T-helper 2 cell treated with Interferon-gamma antibody and Interleukin-4, amounts not matched to agents 5 μg/mL and 100 μg/mL, for 36 hours (primary cell): Measurements from ENCODE around the gene EGFL8.
"Not testable (repeated sequence)": the region's sequence is repeated elsewhere in the genome, so short reads cannot be mapped to it uniquely, and the experiment has no call there.

Source experiments
- DNase-seq: peaks from one replicate; pipeline ENCODE4 v3.0.0; 2021; ENCODE audit warnings: low spot score
- H3K27ac Mint-ChIP-seq: one replicate; pipeline ENCODE4 v1.8.0; 2021; ENCODE audit warnings: mild to moderate bottlenecking, mixed read lengths
- H3K27me3 Mint-ChIP-seq: one replicate; pipeline ENCODE4 v1.8.0; 2021; ENCODE audit warnings: low read depth, mixed read lengths
- H3K36me3 Mint-ChIP-seq: one replicate; pipeline ENCODE4 v1.8.0; 2021; ENCODE audit warnings: low read depth, mixed read lengths
- H3K4me1 Mint-ChIP-seq: one replicate; pipeline ENCODE4 v1.8.0; 2021; ENCODE audit warnings: low read depth, mixed read lengths
- H3K4me3 Mint-ChIP-seq: one replicate; pipeline ENCODE4 v1.8.0; 2022; ENCODE audit warnings: mild to moderate bottlenecking, moderate library complexity, mixed read lengths
- H3K9me3 Mint-ChIP-seq: one replicate; pipeline ENCODE4 v1.8.0; 2021; ENCODE audit warnings: mixed read lengths

Gene EGFL8

DNA sequence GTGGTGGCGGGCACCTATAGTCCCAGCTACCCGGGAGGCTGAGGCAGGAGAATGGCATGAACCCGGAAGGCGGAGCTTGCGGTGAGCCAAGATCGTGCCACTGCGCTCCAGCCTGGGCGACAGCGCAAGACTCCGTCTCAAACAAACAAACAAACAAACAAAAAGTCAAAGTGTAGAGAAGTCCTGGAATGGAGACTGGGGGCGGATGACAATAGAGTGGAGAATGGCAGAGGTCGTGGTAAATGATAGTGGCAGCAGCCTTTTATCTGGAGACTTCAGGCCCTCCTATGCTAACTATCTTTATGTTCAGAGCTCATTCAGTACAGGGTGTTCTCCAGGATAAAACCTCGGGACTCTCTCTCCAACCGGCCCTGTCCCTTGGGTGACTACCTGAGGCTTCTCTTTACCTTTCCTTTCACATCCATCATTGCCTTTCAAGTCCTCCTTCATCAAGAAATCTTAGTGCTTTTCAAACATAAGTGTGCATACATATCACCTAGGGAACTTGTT, 32.9 kb upstream of the EGFL8 start:
- Mint-ChIP-seq H3K9me3 (no peaks in the 10 kb centered on the region), H3K4me1 (peaks cover 25% of the 10 kb centered on the region), H3K27ac (peak overlapping the region; percentile 31), H3K4me3 (peak overlapping the region; percentile 30), H3K36me3 (peaks cover 9% of the 10 kb centered on the region), H3K27me3 (peaks cover 10% of the 10 kb centered on the region)
- no peak for DNase-seq

DNA sequence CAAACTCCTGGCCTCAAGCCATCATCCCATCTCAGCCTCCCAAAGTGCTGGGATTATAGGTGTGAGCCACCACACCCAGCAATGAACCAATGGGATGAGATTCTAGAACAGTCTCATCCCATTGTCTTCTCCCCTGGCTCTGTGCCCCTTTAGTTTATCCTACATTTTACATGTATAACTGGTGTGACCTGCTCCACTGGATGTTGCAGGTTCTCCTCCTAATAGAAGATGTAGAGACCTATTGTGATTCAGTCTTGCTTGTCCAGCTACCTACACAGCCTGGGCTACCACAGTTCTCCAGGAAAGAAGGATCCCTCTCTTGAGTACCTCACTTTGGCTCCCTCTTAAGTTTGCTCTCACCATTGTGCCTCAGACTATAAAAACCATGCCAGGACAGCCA, 32.3 kb upstream of the EGFL8 start:
- H3K4me1 Mint-ChIP-seq = peaks cover 19% of the 10 kb centered on the region
- H3K27me3 Mint-ChIP-seq = peaks cover 10% of the 10 kb centered on the region
- no peaks in the 10 kb centered on the region for H3K9me3 Mint-ChIP-seq
- no peak overlapping the region for H3K4me3 Mint-ChIP-seq
- DNase-seq = no peak
- H3K36me3 Mint-ChIP-seq = peaks cover 4% of the 10 kb centered on the region
- H3K27ac Mint-ChIP-seq = no peak overlapping the region

DNA sequence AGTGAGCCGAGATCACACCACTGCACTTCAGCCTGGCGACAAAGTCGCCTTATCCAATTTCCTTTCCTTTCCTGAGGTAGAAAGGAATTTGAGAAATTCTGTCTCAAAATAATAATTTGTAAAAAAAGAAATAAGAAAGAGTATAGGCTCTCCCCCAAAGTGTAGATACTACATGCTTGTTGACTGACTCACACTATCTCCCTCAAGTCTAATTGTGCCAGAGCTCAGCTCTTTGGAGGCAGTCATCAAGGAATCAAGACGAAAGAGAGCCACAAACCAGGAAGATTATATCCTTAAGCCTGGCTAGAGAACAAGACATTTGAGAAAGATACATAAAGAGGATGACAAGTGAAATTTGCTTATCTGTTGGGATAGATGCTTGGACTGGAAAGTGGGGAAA, 30.6 kb upstream of the EGFL8 start:
- Mint-ChIP-seq H3K27ac (no peak overlapping the region), H3K4me3 (no peak overlapping the region), H3K36me3 (no peaks in the 10 kb centered on the region), H3K27me3 (peaks cover 10% of the 10 kb centered on the region), H3K9me3 (no peaks in the 10 kb centered on the region), H3K4me1 (peaks cover 10% of the 10 kb centered on the region)
- DNase-seq = no peak

DNA sequence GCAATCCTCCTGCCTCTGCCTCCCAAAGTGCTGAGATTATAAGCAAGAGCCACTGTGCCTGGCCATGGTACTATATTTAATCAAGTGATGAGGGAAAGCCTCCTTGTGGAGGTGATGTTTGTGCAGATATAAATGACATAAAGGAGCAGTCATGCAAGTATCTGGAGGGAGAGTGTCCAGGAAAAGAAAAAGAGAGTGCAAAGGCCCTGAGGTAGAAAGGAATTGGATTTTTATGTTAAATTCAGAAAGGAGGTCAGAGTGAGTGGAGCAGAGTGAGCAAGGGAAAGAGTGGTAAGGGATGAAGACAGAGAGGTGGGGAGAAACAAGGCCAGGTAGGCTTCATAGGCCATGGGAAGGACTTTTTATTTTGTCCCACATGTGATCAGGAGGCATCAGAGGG, 26.9 kb upstream of the EGFL8 start:
- peaks cover 14% of the 10 kb centered on the region for H3K27me3 Mint-ChIP-seq
- no peak for DNase-seq
- no peak overlapping the region for H3K27ac Mint-ChIP-seq
- no peak overlapping the region for H3K4me3 Mint-ChIP-seq
- H3K4me1 Mint-ChIP-seq = no peaks in the 10 kb centered on the region
- H3K36me3 Mint-ChIP-seq = no peaks in the 10 kb centered on the region
- no peaks in the 10 kb centered on the region for H3K9me3 Mint-ChIP-seq

DNA sequence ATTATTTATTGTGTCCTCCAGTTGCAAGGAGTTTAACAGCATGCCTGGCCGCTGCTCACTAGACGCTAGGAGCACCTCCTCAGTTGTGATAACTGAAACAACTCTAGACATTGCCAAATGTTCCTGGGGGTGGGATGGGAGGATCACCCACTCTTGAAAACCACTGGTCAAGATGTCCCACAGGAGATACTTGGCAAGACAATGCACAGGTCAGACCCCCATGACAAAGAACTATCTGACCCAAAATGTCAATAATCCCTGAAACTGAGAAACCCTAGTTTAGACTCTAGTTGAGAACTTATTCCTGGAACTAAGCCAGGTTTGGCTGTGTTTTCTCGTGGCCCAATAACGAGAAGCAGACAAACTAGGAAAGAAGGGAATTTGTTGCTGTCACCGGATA, 24.8 kb upstream of the EGFL8 start:
- Mint-ChIP-seq H3K9me3 (no peaks in the 10 kb centered on the region), H3K36me3 (no peaks in the 10 kb centered on the region), H3K27ac (no peak overlapping the region), H3K27me3 (peaks cover 12% of the 10 kb centered on the region), H3K4me3 (no peak overlapping the region), H3K4me1 (no peaks in the 10 kb centered on the region)
- no peak for DNase-seq

DNA sequence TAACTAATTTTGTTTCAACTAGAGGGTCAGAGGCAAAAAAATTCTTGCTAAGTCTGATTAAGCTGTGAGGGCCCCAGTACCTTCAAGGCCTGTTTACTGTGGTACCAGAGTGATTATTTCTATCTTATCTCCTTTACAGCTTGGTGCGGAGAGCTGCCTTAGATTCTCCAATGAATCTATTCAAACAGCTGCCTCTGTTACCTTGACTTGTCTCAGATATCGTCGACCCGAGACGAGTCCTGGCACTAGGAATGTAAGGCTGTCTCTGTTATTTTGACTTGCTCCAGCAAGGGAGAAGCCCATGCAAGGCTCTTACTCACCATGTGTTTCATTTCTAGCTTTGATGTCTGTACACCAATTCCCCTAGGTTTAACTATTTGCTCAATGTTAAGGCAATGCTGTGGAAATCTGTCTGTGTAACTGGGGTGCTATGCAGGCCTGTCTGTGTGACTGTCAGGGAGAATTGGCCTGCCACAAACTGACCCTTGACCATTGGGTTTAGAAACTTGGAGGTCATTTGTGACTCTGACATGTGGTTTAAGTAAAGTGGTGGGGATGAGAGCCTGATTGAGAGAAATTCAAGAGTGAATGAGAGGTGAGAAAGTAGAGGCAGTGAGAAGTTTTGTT, 23.9 kb upstream of the EGFL8 start:
- DNase-seq = no peak
- Mint-ChIP-seq H3K9me3 (no peaks in the 10 kb centered on the region), H3K4me1 (no peaks in the 10 kb centered on the region), H3K36me3 (no peaks in the 10 kb centered on the region), H3K27me3 (peaks cover 11% of the 10 kb centered on the region), H3K4me3 (no peak overlapping the region), H3K27ac (no peak overlapping the region)

DNA sequence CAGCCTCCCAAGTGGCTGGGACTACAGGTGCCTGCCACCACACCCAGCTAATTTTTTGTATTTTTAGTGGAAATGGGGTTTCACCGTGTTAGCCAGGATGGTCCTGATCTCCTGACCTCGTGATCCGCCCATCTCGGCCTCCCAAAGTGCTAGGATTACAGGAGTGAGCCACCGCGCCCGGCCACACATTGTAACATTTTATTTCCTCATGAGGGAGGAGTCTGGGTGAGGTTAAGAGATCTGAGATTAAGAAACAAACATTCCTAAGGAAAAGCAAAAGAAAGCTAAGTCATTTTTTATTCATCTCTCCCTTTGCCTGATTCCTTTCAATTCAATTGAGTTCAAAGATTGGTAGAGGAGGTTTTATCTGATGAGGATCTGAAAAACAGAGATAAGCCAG, 20.2 kb upstream of the EGFL8 start:
- not testable (repeated sequence) for H3K27ac Mint-ChIP-seq, H3K9me3 Mint-ChIP-seq, H3K4me3 Mint-ChIP-seq, H3K36me3 Mint-ChIP-seq, DNase-seq
- Mint-ChIP-seq H3K4me1 (peaks cover 11% of the 10 kb centered on the region), H3K27me3 (peaks cover 47% of the 10 kb centered on the region)

DNA sequence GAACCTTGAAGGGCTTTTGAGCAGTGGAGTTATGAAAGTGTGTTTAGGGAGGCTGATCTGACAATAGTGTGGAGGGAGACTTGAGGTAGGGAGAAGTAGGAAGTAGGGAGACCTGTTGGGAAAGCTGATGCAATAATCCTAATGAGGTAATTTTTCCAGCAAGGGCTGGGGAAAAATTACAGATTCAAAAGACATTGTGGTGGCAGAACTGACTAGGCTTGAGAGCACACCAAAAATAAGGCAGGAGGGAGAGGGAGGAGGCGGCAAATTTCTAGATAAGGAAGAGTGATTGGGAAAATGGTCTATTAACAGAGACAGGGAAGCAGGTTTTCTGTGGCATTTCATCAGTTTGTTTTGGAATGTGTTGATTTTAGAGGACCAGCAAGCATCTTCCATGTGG, 18.1 kb upstream of the EGFL8 start:
- Mint-ChIP-seq H3K9me3 (no peaks in the 10 kb centered on the region), H3K27ac (no peak overlapping the region), H3K4me1 (peaks cover 12% of the 10 kb centered on the region), H3K27me3 (peaks cover 58% of the 10 kb centered on the region), H3K36me3 (no peaks in the 10 kb centered on the region), H3K4me3 (no peak overlapping the region)
- no peak for DNase-seq

DNA sequence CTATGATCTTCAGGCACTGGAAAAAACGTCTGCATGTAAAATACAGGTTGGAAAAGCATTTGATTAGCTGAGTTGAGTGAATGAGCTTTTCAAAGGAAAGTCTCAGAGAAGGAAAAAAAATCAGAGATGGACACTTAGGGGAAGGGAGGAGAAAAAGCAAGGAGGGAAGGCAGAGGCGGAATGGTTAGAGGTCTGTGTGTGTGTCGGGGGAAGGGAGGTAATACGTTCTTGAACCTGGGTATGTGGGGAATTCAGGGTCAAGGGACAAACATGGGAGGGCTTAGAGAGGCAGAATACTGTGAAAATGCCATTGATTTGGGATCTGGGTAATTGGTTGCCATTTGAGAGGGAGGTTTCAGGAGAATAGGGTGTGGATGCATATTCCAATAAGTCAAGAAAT, 17.7 kb upstream of the EGFL8 start:
- peaks cover 13% of the 10 kb centered on the region for H3K4me1 Mint-ChIP-seq
- H3K36me3 Mint-ChIP-seq = no peaks in the 10 kb centered on the region
- H3K9me3 Mint-ChIP-seq = no peaks in the 10 kb centered on the region
- H3K27ac Mint-ChIP-seq = no peak overlapping the region
- peaks cover 59% of the 10 kb centered on the region for H3K27me3 Mint-ChIP-seq
- H3K4me3 Mint-ChIP-seq = no peak overlapping the region
- no peak for DNase-seq

DNA sequence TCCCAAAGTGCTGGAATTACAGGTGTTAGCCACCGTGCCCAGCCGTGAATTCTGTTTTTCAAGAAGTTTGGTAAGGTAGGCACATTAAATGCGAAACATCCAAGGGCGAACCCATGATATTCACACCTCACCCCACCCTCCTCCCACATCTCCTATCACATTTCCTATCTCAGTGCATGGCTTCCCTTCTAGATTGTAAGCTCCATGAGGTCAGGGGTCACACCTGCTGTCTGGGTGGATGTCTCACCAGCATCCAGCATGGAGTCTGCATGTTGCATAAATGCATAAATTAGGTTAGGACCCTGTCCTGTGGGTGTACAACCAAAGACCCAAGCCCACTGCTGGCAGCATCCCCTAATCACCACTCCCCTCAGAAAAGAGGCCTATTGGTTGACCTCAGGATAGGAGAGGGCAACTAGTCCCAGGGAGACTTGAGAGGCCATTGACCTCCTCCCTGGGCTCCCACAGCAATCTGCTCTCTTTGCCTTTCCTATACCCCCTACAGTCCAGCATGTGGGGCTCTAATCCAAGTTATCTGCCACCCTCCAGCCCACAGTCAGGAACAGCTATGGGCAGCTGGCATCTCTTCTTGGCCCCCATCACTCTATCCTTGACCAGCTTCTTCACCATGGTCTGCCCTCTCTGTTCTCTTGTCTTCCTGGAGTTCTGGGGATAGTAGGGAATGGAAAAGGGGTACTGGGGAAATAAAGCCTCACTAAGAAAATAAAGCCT, 16.8 kb upstream of the EGFL8 start:
- H3K27ac Mint-ChIP-seq = no peak overlapping the region
- H3K27me3 Mint-ChIP-seq = peaks cover 60% of the 10 kb centered on the region
- H3K36me3 Mint-ChIP-seq = no peaks in the 10 kb centered on the region
- H3K4me3 Mint-ChIP-seq = no peak overlapping the region
- DNase-seq = no peak
- no peaks in the 10 kb centered on the region for H3K9me3 Mint-ChIP-seq
- H3K4me1 Mint-ChIP-seq = peaks cover 13% of the 10 kb centered on the region

DNA sequence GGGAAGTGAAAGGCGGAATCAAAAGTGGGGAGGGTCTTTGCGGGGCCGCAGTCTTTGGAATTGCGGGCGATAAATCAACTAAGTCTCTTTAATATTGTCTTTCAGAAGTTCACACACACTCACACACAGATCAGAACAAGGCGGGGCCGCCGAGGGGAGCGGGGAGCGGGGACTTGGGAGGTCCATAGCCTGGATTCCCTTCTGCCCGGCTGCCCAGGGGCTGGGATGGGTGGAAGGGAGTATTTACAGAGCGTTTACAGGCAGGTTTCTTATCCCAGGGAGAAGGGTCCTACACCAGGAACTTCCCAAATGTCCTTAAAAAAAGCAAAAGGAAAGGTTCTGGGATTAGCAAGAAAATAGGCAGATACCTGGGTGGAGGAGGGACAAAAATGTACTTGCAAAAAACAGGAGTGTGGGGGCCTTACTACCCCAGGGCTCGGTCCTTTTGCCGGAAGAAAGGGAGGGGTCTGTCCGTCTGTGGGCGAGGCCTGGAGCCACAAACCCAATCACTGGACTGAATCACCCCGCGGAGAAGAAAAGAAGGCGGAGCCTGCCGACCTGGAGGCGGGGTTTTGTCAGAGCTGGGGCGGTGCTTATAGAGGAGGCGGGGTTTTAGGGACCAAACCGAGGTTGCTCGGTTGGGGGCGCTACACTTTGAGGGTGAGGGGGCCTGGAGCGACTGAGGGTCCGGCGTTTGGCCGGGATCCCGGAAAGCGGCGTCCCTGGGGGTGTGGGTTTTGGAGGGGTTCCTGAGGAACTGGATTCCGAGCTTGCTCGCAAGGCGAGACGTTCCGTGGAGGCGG, 15.9 kb upstream of the EGFL8 start:
- Mint-ChIP-seq H3K27me3 (peaks cover 69% of the 10 kb centered on the region), H3K4me1 (peaks cover 19% of the 10 kb centered on the region), H3K36me3 (no peaks in the 10 kb centered on the region), H3K4me3 (peak overlapping the region; percentile 79), H3K27ac (peak overlapping the region; percentile 29), H3K9me3 (no peaks in the 10 kb centered on the region)
- peak; percentile 63 for DNase-seq

DNA sequence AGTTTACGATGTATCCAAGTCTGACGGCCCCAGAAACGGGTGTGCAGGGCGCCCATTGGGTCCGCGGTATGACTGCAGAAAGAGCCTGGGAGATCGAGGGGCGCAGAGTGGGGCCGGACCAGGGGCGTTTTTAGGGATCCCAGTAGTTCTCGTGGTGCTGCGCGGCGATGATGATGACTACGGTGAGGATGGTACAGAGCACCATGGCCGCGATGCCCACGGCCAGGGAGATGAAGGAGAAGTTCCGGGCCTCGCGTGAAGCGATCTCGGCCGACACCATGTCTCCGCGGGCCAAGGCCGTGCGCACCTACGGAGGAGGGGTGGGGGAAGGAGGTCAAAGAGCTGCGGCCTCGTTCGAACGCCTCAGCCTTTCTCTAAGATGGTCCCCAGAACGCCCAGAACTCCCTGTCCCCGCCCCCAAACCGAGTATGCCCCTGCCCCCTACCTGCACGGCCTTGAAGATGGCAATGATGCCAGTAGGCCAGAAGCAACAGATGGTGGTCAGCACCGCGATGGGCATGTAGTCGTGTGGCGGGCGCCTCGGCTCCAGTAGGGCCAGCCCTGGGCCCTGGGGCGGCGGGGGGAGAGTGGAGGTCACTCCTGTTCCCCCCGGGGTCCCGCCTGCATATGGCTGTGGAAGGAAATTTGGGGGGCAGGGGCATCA, 15.2 kb upstream of the EGFL8 start:
- Mint-ChIP-seq H3K27ac (peak overlapping the region; percentile 29), H3K4me1 (peaks cover 21% of the 10 kb centered on the region), H3K4me3 (peak overlapping the region; percentile 79), H3K27me3 (peaks cover 70% of the 10 kb centered on the region), H3K36me3 (no peaks in the 10 kb centered on the region), H3K9me3 (no peaks in the 10 kb centered on the region)
- no peak for DNase-seq

DNA sequence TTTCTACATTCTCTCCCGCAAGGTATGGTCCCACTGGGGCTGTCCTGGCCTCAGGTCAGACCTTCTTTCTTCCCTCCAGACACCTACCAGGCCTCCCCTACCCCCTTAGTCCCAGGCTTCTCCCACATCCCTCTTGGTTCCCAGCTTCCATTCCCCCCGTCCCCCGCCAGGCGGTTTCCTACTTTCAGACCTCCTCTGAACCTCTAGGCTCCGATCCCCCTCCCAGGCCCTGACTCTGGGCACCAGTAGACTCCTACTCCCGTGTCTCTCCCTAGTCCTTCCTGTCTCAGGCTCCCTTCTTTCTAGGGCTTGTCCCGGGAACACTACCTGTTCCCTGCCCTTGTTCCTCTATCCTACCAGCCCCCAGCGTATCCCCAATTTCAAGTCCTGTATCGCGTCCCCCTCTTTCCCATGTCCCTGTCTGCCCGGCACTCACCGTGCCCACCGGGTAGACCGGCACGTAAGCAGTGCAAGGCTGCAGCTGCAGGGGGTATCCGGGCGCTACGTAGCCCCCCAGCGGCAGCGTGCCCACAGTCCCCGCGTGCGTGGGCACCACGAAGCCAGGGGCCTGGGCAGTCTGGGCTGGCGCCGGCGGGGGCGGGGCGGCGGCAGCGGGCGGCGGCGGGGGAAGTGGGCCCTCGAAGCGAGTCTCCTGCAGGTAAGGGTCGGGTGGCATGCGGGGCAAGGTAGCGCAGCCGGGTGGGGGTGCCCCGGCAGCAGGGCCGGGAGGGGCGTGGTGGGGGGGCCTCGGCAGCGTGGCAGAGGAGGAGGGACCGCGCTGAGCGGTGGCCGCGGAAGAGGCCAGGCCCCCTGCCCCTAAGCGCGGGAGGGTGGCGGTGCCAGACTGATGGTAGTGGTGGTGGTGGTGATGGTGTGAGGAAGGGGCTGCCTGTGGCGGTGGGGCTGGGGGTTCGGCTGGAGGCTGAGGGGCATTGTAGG, 14.2 kb upstream of the EGFL8 start:
- H3K27me3 Mint-ChIP-seq = peaks cover 69% of the 10 kb centered on the region
- no peak overlapping the region for H3K4me3 Mint-ChIP-seq
- no peaks in the 10 kb centered on the region for H3K36me3 Mint-ChIP-seq
- DNase-seq = no peak
- no peak overlapping the region for H3K27ac Mint-ChIP-seq
- peaks cover 28% of the 10 kb centered on the region for H3K4me1 Mint-ChIP-seq
- no peaks in the 10 kb centered on the region for H3K9me3 Mint-ChIP-seq
